ENCODE measurements around the gene AMACR. TPM values are rescaled to one million over a fixed set of nuclear protein-coding genes. Genes with fewer than 3 reads are reported as not detected.

AMACR gene
- total and polyA plus RNA-seq, 2 of the 8 experiments (the other 6 are each of a cell fraction or from before 2014, with no cell fraction given): 9.1 to 12.6 TPM

- TF ChIP-seq, protein P1, sequence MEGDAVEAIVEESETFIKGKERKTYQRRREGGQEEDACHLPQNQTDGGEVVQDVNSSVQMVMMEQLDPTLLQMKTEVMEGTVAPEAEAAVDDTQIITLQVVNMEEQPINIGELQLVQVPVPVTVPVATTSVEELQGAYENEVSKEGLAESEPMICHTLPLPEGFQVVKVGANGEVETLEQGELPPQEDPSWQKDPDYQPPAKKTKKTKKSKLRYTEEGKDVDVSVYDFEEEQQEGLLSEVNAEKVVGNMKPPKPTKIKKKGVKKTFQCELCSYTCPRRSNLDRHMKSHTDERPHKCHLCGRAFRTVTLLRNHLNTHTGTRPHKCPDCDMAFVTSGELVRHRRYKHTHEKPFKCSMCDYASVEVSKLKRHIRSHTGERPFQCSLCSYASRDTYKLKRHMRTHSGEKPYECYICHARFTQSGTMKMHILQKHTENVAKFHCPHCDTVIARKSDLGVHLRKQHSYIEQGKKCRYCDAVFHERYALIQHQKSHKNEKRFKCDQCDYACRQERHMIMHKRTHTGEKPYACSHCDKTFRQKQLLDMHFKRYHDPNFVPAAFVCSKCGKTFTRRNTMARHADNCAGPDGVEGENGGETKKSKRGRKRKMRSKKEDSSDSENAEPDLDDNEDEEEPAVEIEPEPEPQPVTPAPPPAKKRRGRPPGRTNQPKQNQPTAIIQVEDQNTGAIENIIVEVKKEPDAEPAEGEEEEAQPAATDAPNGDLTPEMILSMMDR (IDR thresholded peaks at IDR 0.05; ENCODE audit: control extremely low read depth in 1 of 3, insufficient read depth in 1 of 3, low read depth in 1 of 3, low read length in 3 of 3): no peak
- TF ChIP-seq TEAD4 (IDR thresholded peaks at IDR 0.05; ENCODE audit: low read depth, low read length): no peak
- TF ChIP-seq SIX5 (IDR thresholded peaks at IDR 0.05; ENCODE audit: low read depth, low read length): no peak
- no peak for TF ChIP-seq POLR2AphosphoS5 (IDR thresholded peaks at IDR 0.05; ENCODE audit: low read depth, low read length)
- TF ChIP-seq SAP30 (IDR thresholded peaks at IDR 0.05; ENCODE audit: insufficient read depth, insufficient replicate concordance, low read length): no peak
Observed at GRCh38 chr5:34016222-34016621, 8.4 kb upstream of the AMACR start (continued).

Data from H1 (cell line).